HEK293 (cell line): ENCODE data around the gene SLC17A5.

Source experiments
- CTCF ChIA-PET: fragments of 350-600 bp; formaldehyde crosslinking; extraction: SDS; loops from one replicate; lab custom pipeline; 2021; ENCODE audit warnings: antibody characterized with exemption; lab: Yijun Ruan, JAX
- POLR2A ChIA-PET: fragments of 300-600 bp; formaldehyde crosslinking; extraction: SDS; loops from one replicate; lab custom pipeline; 2020; ENCODE audit warnings: antibody characterized with exemption, inconsistent platforms; lab: Yijun Ruan, JAX
- H3K27ac ChIP-seq: fragments of 200-500 bp; sonication (Bioruptor generic); 2 replicates; pipeline ENCODE4 v1.5.1; 2014; ENCODE audit warnings: low read depth, low read length, control low read depth, inconsistent platforms; ENCODE audit errors: extremely low read depth
- H3K36me3 ChIP-seq, 2 experiments: fragments of 200-500 bp in 1 of 2; sonication (Bioruptor generic) in 1 of 2; 1 replicate in 1 of 2; 2 replicates in 1 of 2; pipeline ENCODE4 v1.5.1; 2014 to 2017; ENCODE audit warnings: inconsistent platforms in 2 of 2, low read length in 2 of 2; ENCODE audit not compliant: control insufficient read depth in 2 of 2, insufficient read depth in 1 of 2
- H3K4me1 ChIP-seq: fragments of 200-500 bp; sonication (Bioruptor generic); 2 replicates; pipeline ENCODE4 v1.5.1; 2014; ENCODE audit warnings: mild to moderate bottlenecking, low read length, inconsistent platforms; ENCODE audit not compliant: control insufficient read depth, insufficient read depth
- H3K4me3 ChIP-seq: 2 replicates; pipeline ENCODE4 v1.5.1; 2011; ENCODE audit warnings: low read depth, mild to moderate bottlenecking, control low read depth, low read length, moderate library complexity
- H3K9me3 ChIP-seq: fragments of 200-500 bp; sonication (Bioruptor generic); 2 replicates; pipeline ENCODE4 v1.5.1; 2014; ENCODE audit warnings: low read depth, low read length, inconsistent platforms; ENCODE audit not compliant: control insufficient read depth, insufficient read depth
- PRDM2 ChIP-seq: fragments of 450-650 bp; formaldehyde crosslinking; IDR thresholded peaks from 2 replicates; pipeline ENCODE4 v1.5.1; 2016; ENCODE audit warnings: missing biosample characterization, missing genetic modification characterization, borderline replicate concordance
- SETDB1 ChIP-seq: IDR thresholded peaks from one replicate; pipeline ENCODE4 v1.6.1; 2017; ENCODE audit warnings: mild to moderate bottlenecking, low read length, moderate library complexity, mixed read lengths; ENCODE audit not compliant: insufficient read length
- ZBTB11 ChIP-seq: fragments of 450-650 bp; formaldehyde crosslinking; conservative IDR thresholded peaks from 2 replicates; pipeline ENCODE4 v1.5.1; 2016; ENCODE audit warnings: low read depth, missing biosample characterization, missing genetic modification characterization
- ZNF112 ChIP-seq: fragments of 450-650 bp; formaldehyde crosslinking; IDR thresholded peaks from 2 replicates; pipeline ENCODE4 v1.5.0; 2017; ENCODE audit warnings: missing biosample characterization, missing genetic modification characterization
- ZNF23 ChIP-seq: fragments of 450-650 bp; formaldehyde crosslinking; IDR thresholded peaks from 2 replicates; pipeline ENCODE4 v1.5.1; 2016; ENCODE audit warnings: missing biosample characterization, missing genetic modification characterization, borderline replicate concordance
- ZNF335 ChIP-seq: fragments of 450-650 bp; formaldehyde crosslinking; conservative IDR thresholded peaks from 2 replicates; pipeline ENCODE4 v1.5.1; 2016; ENCODE audit warnings: missing biosample characterization, missing genetic modification characterization
- ZNF510 ChIP-seq: fragments of 450-650 bp; formaldehyde crosslinking; IDR thresholded peaks from 2 replicates; pipeline ENCODE4 v1.5.1; 2018; ENCODE audit warnings: mild to moderate bottlenecking, missing genetic modification characterization, missing biosample characterization; ENCODE audit not compliant: insufficient replicate concordance
- ZNF513 ChIP-seq: fragments of 450-650 bp; IDR thresholded peaks from 2 replicates; pipeline ENCODE4 v1.5.1; 2018; ENCODE audit warnings: missing biosample characterization, missing genetic modification characterization
- ZNF626 ChIP-seq: fragments of 450-650 bp; sonication (Bioruptor Pico); formaldehyde crosslinking; IDR thresholded peaks from 2 replicates; pipeline ENCODE4 v1.5.1; 2018; ENCODE audit warnings: missing biosample characterization, missing genetic modification characterization, inconsistent platforms
- ZNF785 ChIP-seq: fragments of 450-650 bp; formaldehyde crosslinking; IDR thresholded peaks from 2 replicates; pipeline ENCODE4 v1.5.1; 2016; ENCODE audit warnings: missing biosample characterization, missing genetic modification characterization
- ZNF791 ChIP-seq: fragments of 450-650 bp; formaldehyde crosslinking; IDR thresholded peaks from 2 replicates; pipeline ENCODE4 v1.5.1; 2016; ENCODE audit warnings: missing biosample characterization, missing genetic modification characterization
- ZNF837 ChIP-seq: fragments of 450-650 bp; formaldehyde crosslinking; IDR thresholded peaks from 2 replicates; pipeline ENCODE4 v1.5.1; 2016; ENCODE audit warnings: missing biosample characterization, missing genetic modification characterization
- TF ChIP-seq, protein P1 (sequence below): fragments of 450-650 bp; formaldehyde crosslinking; IDR thresholded peaks from 2 replicates; pipeline ENCODE4 v1.5.1; 2016; ENCODE audit warnings: missing biosample characterization, missing genetic modification characterization

Gene SLC17A5

DNA sequence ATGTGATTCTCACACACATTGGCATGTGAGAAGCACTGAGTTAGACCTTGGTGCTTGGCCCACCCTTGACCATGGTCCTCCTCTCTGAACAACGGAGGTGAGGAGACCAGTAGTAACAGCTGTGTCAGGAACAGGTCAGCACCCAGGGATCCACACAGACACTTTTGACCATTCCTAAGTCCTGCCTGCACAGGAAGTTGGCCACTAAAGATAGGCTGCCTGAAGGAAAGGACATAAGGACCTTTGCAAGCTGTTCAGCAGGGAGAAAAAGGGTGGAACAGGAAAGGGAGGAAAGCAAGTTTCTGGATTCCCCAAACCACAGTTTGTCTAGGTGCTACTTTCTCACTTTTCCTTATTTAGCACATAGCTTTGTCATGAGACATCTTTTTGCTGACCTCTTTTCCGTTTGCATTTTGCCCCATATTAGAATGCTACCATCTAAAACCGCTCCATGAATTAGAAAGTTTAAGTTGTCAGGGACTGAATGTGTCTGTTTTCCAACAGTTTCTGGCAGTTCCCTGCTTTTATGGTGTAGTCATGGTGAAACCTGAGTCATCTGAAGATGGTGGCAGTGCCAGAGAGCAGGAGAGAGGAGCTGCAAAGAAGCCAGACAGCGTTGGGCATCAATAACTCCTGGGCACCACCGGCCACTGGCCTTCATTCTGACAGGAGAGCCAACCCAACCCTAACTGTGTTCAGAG, 41.1 kb upstream of the SLC17A5 start:
- no peak overlapping the region for H3K27ac ChIP-seq
- ChIA-PET CTCF (interaction anchor here (0.7 to 1.3 kb wide), 4 partner anchors 9 to 1048 kb away, joined by 3 to 4 read pairs (median 3); no protein-coding TSS in a partner anchor), POLR2A (no interaction called here)
- TF ChIP-seq ZNF791 (tag by site-specific recombination) (no peak), ZNF837 (no peak), ZNF785 (tag by site-specific recombination) (no peak), PRDM2 (no peak), ZNF112 (tag by site-specific recombination) (no peak), ZNF513 (tag by site-specific recombination) (no peak), ZNF23 (tag by site-specific recombination) (no peak), ZBTB11 (tag by site-specific recombination) (no peak), ZNF510 (tag by site-specific recombination) (no peak), ZNF335 (tag by site-specific recombination) (no peak), ZNF626 (tag by site-specific recombination) (no peak), SETDB1 (no peak)
- TF ChIP-seq, protein P1, sequence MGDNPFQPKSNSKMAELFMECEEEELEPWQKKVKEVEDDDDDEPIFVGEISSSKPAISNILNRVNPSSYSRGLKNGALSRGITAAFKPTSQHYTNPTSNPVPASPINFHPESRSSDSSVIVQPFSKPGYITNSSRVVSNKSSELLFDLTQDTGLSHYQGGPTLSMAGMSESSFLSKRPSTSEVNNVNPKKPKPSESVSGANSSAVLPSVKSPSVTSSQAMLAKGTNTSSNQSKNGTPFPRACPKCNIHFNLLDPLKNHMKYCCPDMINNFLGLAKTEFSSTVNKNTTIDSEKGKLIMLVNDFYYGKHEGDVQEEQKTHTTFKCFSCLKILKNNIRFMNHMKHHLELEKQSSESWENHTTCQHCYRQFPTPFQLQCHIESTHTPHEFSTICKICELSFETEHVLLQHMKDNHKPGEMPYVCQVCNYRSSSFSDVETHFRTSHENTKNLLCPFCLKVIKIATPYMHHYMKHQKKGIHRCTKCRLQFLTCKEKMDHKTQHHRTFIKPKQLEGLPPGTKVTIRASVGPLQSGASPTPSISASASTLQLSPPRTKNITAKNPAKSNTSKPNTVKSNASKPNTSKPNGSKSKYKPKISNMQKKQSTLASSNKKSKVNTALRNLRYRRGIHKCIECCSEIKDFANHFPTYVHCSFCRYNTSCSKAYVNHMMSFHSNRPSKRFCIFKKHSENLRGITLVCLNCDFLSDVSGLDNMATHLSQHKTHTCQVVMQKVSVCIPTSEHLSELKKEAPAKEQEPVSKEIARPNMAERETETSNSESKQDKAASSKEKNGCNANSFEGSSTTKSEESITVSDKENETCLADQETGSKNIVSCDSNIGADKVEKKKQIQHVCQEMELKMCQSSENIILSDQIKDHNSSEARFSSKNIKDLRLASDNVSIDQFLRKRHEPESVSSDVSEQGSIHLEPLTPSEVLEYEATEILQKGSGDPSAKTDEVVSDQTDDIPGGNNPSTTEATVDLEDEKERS (tag by site-specific recombination), result no peak
- TF ChIP-seq, all 188 proteins: peak for 0
- peaks cover 8% of the 10 kb centered on the region for H3K4me1 ChIP-seq
- H3K36me3 ChIP-seq, result peaks cover 0 to 11% of the 10 kb centered on the region in 2 experiments; a peak in 1 of 3 replicates
- no peak overlapping the region for H3K4me3 ChIP-seq
- no peaks in the 10 kb centered on the region for H3K9me3 ChIP-seq
